ENCODE measurements around the gene NLGN2.

GRCh38 chr17:7403727-7403976 is 4.0 kb upstream of the NLGN2 start:
- TF ChIP-seq CTCF (IDR thresholded peaks at IDR 0.05) (no peak), POLR2A (IDR thresholded peaks at IDR 0.05) (no peak)
